Activated CD8-positive, alpha-beta memory T cell treated with anti-CD3 and anti-CD28 coated beads for 48 hours (primary cell): Measurements from ENCODE around the gene TPCN2.
"Not testable (repeated sequence)": the region's sequence is repeated elsewhere in the genome, so short reads cannot be mapped to it uniquely, and the experiment has no call there.

ENCODE experiments used
- DNase-seq, 3 experiments: peaks; one replicate each; pipeline ENCODE4 v3.0.0-alpha.2; 2020; ENCODE audit warnings: low read depth in 2 of 3, low spot score in 2 of 3

The TPCN2 gene

GRCh38 chr11:69127884-69128283 lies 79.2 kb downstream of the TPCN2 start:
- no peak for DNase-seq

GRCh38 chr11:69129053-69129452 lies 80.3 kb downstream of the TPCN2 start:
- no peak for DNase-seq

DNA sequence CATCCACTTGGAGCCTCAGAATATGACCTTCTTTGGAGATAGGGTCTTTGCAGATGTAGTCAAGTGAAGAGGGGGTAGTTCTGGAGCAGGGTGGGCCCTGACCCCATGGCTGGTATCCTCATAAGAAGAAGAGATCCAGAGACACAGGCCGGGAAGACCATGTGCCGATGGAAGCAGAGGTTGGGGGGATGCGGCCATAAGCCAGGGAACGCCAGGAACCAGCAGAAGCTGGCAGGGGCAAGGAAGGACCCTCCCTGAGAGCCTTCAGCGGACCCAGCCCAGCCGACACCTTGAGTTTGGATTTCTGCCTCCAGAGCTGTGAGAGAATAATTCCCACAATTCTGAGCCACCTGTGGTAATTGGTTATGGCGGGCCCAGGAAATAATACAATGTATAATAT lies 80.9 kb downstream of the TPCN2 start:
- DNase-seq: no peak

- DNase-seq: no peak
Observed at GRCh38 chr11:69130654-69131053, 81.9 kb downstream of the TPCN2 start.

DNA sequence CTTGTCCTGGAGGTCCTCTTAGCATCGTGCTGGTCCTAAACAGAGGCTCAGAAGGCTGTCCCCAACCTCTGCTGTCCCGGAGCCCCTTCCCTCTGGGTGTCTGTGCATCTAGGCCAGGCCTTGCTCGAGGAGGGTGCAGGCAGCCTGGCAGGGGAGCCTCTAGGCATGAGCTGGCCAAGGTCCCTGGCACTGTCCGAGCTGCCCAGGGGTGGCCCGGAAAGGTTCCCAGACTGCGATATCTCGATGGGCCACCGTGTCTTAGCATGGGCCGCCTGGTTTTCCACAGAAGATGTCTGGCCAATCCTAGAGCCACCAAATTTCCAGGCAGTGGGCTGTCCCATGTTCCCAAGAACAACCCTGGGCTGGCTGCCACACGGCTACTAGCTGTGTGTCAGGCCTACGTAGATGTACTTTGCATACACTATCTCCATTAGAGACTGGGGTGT lies 82.4 kb downstream of the TPCN2 start:
- no peak for DNase-seq

GRCh38 chr11:69131644-69132300 lies 83.0 kb downstream of the TPCN2 start:
- DNase-seq: no peak

DNA sequence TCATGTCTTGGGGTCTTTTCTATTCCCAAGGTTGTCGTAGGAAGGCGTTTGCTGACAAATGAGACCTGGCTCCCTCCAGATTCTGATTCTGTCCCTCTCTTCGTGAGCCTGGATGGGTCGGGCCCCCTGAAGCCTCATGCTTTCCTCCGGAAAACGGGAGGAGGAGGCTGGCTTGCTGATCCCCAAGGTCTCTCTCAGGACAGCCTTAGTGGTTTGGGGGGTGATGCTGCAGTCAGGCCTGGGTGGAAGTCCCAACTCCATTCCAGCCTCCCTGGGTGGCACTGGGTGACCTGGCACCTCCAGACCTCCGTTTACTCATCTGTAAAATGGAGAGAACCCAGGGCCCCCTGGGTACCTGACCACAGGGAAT lies 83.6 kb downstream of the TPCN2 start:
- no peak for DNase-seq

DNA sequence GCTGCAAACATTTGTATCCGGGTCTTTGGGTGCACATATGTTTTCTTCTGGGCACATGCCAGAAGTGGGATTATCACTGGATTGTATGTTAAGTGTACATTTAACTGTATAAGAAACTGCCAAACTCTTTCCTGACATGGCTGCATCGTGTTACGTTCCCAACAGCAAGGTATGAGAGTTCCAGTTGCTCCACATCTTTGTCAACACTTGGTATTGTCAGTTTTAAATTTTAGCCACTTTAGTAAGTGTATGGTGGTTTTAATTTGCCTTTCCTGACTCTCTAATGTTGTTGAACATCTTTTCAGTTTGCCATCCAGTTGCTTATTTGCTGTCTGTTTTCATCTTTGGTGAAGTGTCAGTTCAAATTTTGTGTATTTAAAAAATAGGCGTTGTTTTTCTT lies 84.5 kb downstream of the TPCN2 start:
- no peak for DNase-seq

GRCh38 chr11:69134182-69134581 lies 85.5 kb downstream of the TPCN2 start:
- DNase-seq: not testable (repeated sequence)

GRCh38 chr11:69134957-69135356 lies 86.2 kb downstream of the TPCN2 start:
- DNase-seq: no peak

DNA sequence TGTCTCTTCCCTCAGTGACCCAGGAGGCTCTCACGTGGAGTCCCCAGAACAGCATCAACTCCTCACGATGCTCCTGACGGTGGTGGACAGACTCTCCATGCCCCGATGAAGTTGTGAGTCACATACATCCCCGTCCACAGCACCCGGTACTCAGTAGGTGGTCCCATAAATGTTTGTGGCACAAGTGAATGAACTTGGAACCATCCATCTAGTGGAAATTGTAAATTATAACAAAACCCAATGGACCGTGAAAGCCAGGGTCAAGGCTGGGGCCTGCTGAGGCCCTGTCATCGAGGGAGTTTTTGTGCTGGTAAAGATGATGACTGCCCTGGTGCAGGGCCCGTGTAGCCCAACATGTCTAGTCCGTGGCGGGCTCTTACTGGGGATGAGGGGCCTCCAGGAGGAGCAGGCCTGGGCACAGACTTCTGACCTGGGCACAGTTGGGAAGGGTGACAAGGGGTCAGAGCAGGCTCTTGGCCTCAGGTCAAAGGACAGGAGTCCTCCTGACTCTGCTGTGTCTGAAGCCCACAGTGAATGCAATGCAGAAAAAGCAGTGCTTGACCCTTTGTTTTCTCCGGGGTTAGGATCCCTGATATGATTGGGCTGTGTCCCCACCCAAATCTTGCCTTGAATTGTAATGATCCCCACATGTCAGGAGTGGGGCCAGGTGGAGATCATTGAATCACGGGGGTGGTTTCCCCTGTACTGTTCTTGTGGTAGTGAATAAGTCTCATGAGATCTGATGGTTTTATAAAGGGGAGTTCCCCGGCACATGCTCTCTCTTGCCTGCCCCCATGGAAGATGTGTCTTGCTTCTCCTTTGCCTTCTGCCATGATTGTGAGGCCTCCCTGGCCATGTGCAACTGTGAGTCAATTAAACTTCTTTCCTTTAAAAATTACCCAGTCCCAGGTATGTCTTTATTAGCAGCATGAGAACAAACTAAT lies 87.0 kb downstream of the TPCN2 start:
- no peak for DNase-seq

DNA sequence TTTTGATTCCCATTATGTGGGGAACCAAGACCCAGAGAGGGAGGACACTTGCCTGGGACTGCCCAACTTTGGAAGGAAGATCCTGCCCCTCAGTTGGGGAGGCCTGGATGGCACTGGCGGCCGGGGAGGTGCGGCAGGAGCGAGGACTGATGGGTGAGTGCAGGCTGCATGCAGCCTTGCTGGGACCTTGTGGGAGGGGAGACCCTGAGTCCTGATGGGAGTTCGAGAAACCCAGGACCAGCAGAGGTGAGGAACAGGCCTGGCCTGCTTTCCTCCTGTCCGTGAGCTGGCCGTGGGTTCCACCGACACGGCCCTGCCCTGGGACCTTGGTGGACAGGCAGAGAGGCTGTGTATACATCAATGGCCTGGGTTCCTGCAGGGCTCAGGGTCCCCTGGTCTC lies 87.7 kb downstream of the TPCN2 start:
- DNase-seq: no peak

GRCh38 chr11:69137151-69137844 lies 88.6 kb downstream of the TPCN2 start:
- DNase-seq: no peak

GRCh38 chr11:69138265-69138664 lies 89.5 kb downstream of the TPCN2 start:
- no peak for DNase-seq

GRCh38 chr11:69140161-69140560 lies 91.4 kb downstream of the TPCN2 start:
- not testable (repeated sequence) for DNase-seq

DNA sequence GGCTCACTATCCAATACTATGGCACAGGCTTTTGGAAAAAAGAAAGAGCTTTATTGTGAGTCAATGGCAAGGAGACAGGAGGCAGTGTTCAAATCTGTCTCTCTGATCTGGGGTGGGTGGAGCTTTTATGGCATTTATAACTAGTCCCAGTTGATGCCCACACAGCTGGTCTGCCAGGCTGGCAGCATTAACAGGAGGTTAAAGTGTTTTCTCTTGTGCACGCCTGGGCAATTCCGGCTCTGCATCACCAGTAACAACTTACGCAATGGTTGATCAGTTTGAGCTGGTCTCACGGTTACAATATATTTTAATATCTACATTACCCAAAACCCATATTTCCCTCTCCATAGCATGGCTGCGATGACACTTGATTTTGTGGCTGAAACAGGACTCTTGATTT lies 91.9 kb downstream of the TPCN2 start:
- DNase-seq: no peak

- no peak for DNase-seq
Observed at GRCh38 chr11:69141742-69142141, 93.0 kb downstream of the TPCN2 start.

- DNase-seq: no peak
Observed at GRCh38 chr11:69142895-69143294, 94.2 kb downstream of the TPCN2 start.

DNA sequence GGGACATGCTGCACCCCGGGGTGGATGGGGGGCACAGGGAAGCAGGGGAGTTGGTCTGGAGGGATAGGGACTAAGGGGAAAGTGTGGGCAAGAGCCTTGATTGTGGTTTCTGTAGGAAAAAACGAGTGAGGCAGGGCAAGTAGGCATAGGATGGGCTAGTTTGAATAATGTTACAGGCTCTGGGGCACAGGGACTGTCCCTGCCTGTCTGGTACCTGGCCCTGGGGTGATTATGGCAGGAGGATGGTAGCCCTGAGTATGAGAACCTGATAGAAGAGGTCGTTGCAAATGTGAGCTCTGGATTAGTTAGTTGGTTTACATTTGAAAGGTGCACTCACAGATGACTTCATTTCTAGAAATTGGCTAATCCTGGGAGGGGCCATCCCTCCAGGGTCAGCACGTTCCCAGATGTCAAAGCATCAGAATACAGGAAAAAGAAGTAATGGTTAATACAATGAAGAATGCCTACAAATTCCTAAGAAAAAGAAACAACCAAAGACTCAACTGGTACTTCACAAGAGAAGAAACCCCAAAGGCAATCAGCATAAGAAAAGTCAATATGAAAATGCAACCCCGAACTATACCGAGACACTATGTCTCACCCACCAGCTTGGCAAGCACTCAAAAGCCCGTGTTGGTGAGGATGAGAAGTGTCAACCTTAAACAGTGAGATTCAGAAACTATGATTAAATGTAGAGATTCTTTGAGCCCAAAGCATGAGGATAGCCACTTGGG lies 95.8 kb downstream of the TPCN2 start:
- DNase-seq: no peak

DNA sequence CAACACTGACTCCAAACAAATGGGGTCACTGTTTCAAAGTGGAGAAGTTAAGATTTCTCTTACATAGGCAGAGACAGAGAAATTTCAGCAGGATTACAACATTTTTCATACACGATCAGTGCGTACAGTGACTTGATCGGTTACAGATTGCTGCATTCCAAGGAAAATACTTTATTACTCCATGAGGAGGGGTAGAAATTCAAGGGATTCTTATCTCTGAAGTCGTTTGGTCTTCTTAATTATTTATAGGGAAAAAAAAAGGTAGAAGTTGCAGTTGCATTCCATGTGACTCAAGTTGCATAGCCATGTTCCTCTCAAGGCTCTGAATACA lies 96.3 kb downstream of the TPCN2 start:
- no peak for DNase-seq

- no peak for DNase-seq
Observed at GRCh38 chr11:69148377-69148762, 99.6 kb downstream of the TPCN2 start.
